Small intestine (tissue), 7 donors: ENCODE results near the gene ARHGDIA. TPM values are rescaled to one million over a fixed set of nuclear protein-coding genes. Genes with fewer than 3 reads are reported as not detected.

Experiments used
- DNase-seq, 2 donors: peaks; one replicate each; pipeline versions ENCODE4 v3.0.0 to v3.0.0-alpha.2; 2013
- FAIRE-seq: peaks from 2 replicates; lab custom pipeline; 2012; peaks lifted over from hg19 to GRCh38; lab: Jason Lieb, UNC
- H3K27ac ChIP-seq, 3 donors: one replicate each; pipeline ENCODE4 v1.5.1; 2013; ENCODE audit warnings: low read length in 2 of 3, mild to moderate bottlenecking in 2 of 3, control low read depth in 1 of 3, inconsistent platforms in 1 of 3, low read depth in 1 of 3, moderate library complexity in 1 of 3
- H3K27me3 ChIP-seq, 3 donors: one replicate each; pipeline ENCODE4 v1.6.1; 2013; ENCODE audit warnings: low read length in 3 of 3, inconsistent platforms in 1 of 3; ENCODE audit not compliant: control insufficient read depth in 3 of 3, insufficient read depth in 3 of 3
- H3K36me3 ChIP-seq, 3 donors: one replicate each; pipeline ENCODE4 v1.6.1; 2013; ENCODE audit warnings: low read length in 3 of 3, inconsistent platforms in 1 of 3, low read depth in 1 of 3, mild to moderate bottlenecking in 1 of 3, moderate library complexity in 1 of 3; ENCODE audit not compliant: control insufficient read depth in 3 of 3, insufficient read depth in 2 of 3
- H3K4me1 ChIP-seq, 3 donors: one replicate each; pipeline ENCODE4 v1.6.1; 2013; ENCODE audit warnings: low read length in 2 of 3, inconsistent platforms in 1 of 3, low read depth in 1 of 3, mild to moderate bottlenecking in 1 of 3, moderate library complexity in 1 of 3; ENCODE audit not compliant: control insufficient read depth in 3 of 3, insufficient read depth in 2 of 3
- H3K4me3 ChIP-seq, 3 donors: one replicate each; pipeline ENCODE4 v1.5.1; 2013; ENCODE audit warnings: low read length in 3 of 3, control low read depth in 1 of 3, inconsistent platforms in 1 of 3, low read depth in 1 of 3, mild to moderate bottlenecking in 1 of 3, moderate library complexity in 1 of 3
- H3K9me3 ChIP-seq, 2 donors: one replicate each; pipeline ENCODE4 v1.6.1; 2013; ENCODE audit warnings: low read depth in 1 of 2, low read length in 1 of 2; ENCODE audit not compliant: control insufficient read depth in 2 of 2, insufficient read depth in 1 of 2
- WGBS, 3 donors: extraction: QIAGEN DNeasy Blood & Tissue Kit; methylation state at CpG; one replicate each; pipeline ENCODE4 v1.1.7; 2013; 5-methylcytosine and 5-hydroxymethylcytosine counted together
- polyA plus RNA-seq, 4 donors: library from polyadenylated mRNA; stranded (reverse) in 3 of 4; unstranded in 1 of 4; fragments of 200-250 nt in 3 of 4; fragments of 120-200 nt in 1 of 4; gene quantifications; one replicate each; pipeline versions ENCODE4 v1.2.1 to v1.2.3, GENCODE V29; 2013
- donor health status: healthy with polysubstance abuse.
- donor health status: control.
- donor health status: control.
- donor health status: Bipolar disorder and iron deficiency.
- donor health status: healthy.

The ARHGDIA gene
- polyA plus RNA-seq, 4 donors: 190 to 411 (median 341) TPM

- Histone ChIP-seq H3K27me3 (peaks cover 0 to 11% (median 0%) of the 10 kb centered on the region in 3 donors), H3K4me3 (no peak overlapping the region), H3K9me3 (no peaks in the 10 kb centered on the region), H3K36me3 (peaks cover 0 to 84% (median 13%) of the 10 kb centered on the region in 3 donors), H3K4me1 (peaks cover 0 to 9% (median 0%) of the 10 kb centered on the region in 3 donors), H3K27ac (no peak overlapping the region)
- 91 to 93% (median 92%) methylated on average over 24 of the region's 24 CpGs for WGBS, 3 donors
- DNase-seq (no peak), FAIRE-seq (no peak)
These were observed 32.9 kb upstream of the ARHGDIA start for GRCh38 chr17:81903896-81904599.

- H3K27ac ChIP-seq: no peak overlapping the region
- H3K9me3 ChIP-seq: no peaks in the 10 kb centered on the region
- peaks cover 0 to 11% (median 0%) of the 10 kb centered on the region in 3 donors for H3K27me3 ChIP-seq
- no peak for FAIRE-seq
- DNase-seq: no peak
- WGBS, 3 donors: 91 to 93% (median 91%) methylated on average over 10 of the region's 10 CpGs
- no peak overlapping the region for H3K4me3 ChIP-seq
- peaks cover 0 to 84% (median 13%) of the 10 kb centered on the region in 3 donors for H3K36me3 ChIP-seq
- peaks cover 0 to 9% (median 0%) of the 10 kb centered on the region in 3 donors for H3K4me1 ChIP-seq
These were observed 32.3 kb upstream of the ARHGDIA start for GRCh38 chr17:81903415-81903831.

- 22 to 34% (median 26%) methylated on average over 41 to 47 of the region's 47 CpGs for WGBS, 3 donors
- Histone ChIP-seq H3K9me3 (no peaks in the 10 kb centered on the region), H3K4me3 (peak overlapping the region in 1 of 3 donors; percentile 34), H3K4me1 (peaks cover 0 to 9% (median 0%) of the 10 kb centered on the region in 3 donors), H3K36me3 (peaks cover 0 to 84% (median 7%) of the 10 kb centered on the region in 3 donors), H3K27me3 (peaks cover 0 to 11% (median 0%) of the 10 kb centered on the region in 3 donors), H3K27ac (no peak overlapping the region)
- FAIRE-seq: no peak
- DNase-seq: no peak
These were observed 31.7 kb upstream of the ARHGDIA start for GRCh38 chr17:81902653-81903414.

GRCh38 chr17:81902023-81902652 is 31.0 kb upstream of the ARHGDIA start, which contains the start of gene NPB:
Gene NPB (plus strand): TSS chr17:81902238. CDS start chr17:81902278, 40 bp downstream.
- 0 to 1% (median 1%) methylated on average over 35 to 79 of the region's 79 CpGs for WGBS, 3 donors
- peak; percentile 37 to 63 for DNase-seq

GRCh38 chr17:81901167-81902022 is 30.3 kb upstream of the ARHGDIA start:
- WGBS, 3 donors: 48 to 64% (median 48%) methylated on average over 11 to 21 of the region's 21 CpGs
- DNase-seq: no peak
- Histone ChIP-seq H3K4me1 (peaks cover 0 to 9% (median 0%) of the 10 kb centered on the region in 3 donors), H3K36me3 (peaks cover under 1 to 84% (median 5%) of the 10 kb centered on the region in 3 donors), H3K9me3 (no peaks in the 10 kb centered on the region), H3K27ac (no peak overlapping the region), H3K27me3 (peaks cover 0 to 11% (median 0%) of the 10 kb centered on the region in 3 donors), H3K4me3 (peak overlapping the region in 1 of 3 donors; percentile 34)
- no peak for FAIRE-seq

More at GRCh38 chr17:81902023-81902652, 31.0 kb upstream of the ARHGDIA start, which contains the start of gene NPB:
- Histone ChIP-seq H3K27ac (no peak within 1 kb of the TSS), H3K9me3 (no peaks in the 10 kb centered on the region), H3K36me3 (peaks cover 3 to 84% (median 5%) of the 10 kb centered on the region in 3 donors), H3K4me3 (peak within 1 kb of the TSS in 1 of 3 donors; percentile 34), H3K4me1 (peaks cover 0 to 9% (median 0%) of the 10 kb centered on the region in 3 donors), H3K27me3 (peaks cover 0 to 11% (median 0%) of the 10 kb centered on the region in 3 donors)
- no peak for FAIRE-seq

GRCh38 chr17:81900181-81900820 is 29.2 kb upstream of the ARHGDIA start:
- Histone ChIP-seq H3K4me1 (peaks cover 0 to 9% (median 0%) of the 10 kb centered on the region in 3 donors), H3K9me3 (no peaks in the 10 kb centered on the region), H3K27ac (no peak overlapping the region), H3K36me3 (peaks cover 0 to 82% (median 5%) of the 10 kb centered on the region in 3 donors), H3K27me3 (peaks cover 0 to 11% (median 0%) of the 10 kb centered on the region in 3 donors), H3K4me3 (no peak overlapping the region)
- WGBS, 3 donors: 81 to 86% (median 83%) methylated on average over 18 of the region's 18 CpGs
- no peak for FAIRE-seq
- no peak for DNase-seq

GRCh38 chr17:81899514-81900166 is 28.5 kb upstream of the ARHGDIA start:
- Histone ChIP-seq H3K27me3 (peaks cover 0 to 11% (median 0%) of the 10 kb centered on the region in 3 donors), H3K9me3 (no peaks in the 10 kb centered on the region), H3K4me3 (no peak overlapping the region), H3K36me3 (peaks cover 0 to 82% (median 8%) of the 10 kb centered on the region in 3 donors), H3K27ac (no peak overlapping the region), H3K4me1 (peaks cover 0 to 9% (median 0%) of the 10 kb centered on the region in 3 donors)
- no peak for FAIRE-seq
- DNase-seq: no peak
- WGBS, 3 donors: 92 to 96% (median 93%) methylated on average over 22 of the region's 22 CpGs
